Mesenchymal stem cell (in vitro differentiated cells and primary cell): ENCODE measurements around the gene CDK14.

ENCODE experiments used
- DNase-seq: peaks from one replicate; pipeline ENCODE4 v3.0.0-alpha.2; 2013
- H2AFZ ChIP-seq: one replicate; pipeline ENCODE4 v1.6.1; 2013; ENCODE audit warnings: low read depth, mild to moderate bottlenecking, control low read depth, inconsistent platforms, low read length, moderate library complexity
- H2AK5ac ChIP-seq: 2 replicates; pipeline ENCODE4 v1.6.1; 2013; ENCODE audit warnings: low read length, moderate library complexity, mild to moderate bottlenecking, inconsistent platforms; ENCODE audit not compliant: severe bottlenecking
- H2BK120ac ChIP-seq: one replicate; pipeline ENCODE4 v1.6.1; 2013; ENCODE audit warnings: low read depth, mild to moderate bottlenecking, inconsistent platforms, low read length, moderate library complexity
- H2BK12ac ChIP-seq, 2 experiments: one replicate each; pipeline ENCODE4 v1.6.1; 2013; ENCODE audit warnings: inconsistent platforms in 2 of 2, low read length in 2 of 2, mild to moderate bottlenecking in 2 of 2, moderate library complexity in 2 of 2, control low read depth in 1 of 2
- H2BK15ac ChIP-seq: one replicate; pipeline ENCODE4 v1.6.1; 2013; ENCODE audit warnings: mild to moderate bottlenecking, low read depth, inconsistent platforms; ENCODE audit not compliant: poor library complexity, severe bottlenecking
- H2BK5ac ChIP-seq: 2 replicates; pipeline ENCODE4 v1.6.1; 2013; ENCODE audit warnings: low read depth, mild to moderate bottlenecking, low read length, control low read depth, inconsistent platforms; ENCODE audit not compliant: poor library complexity, severe bottlenecking
- H3K14ac ChIP-seq, 2 experiments: one replicate each; pipeline ENCODE4 v1.6.1; 2013; ENCODE audit warnings: inconsistent platforms in 2 of 2, low read length in 2 of 2, control low read depth in 1 of 2, mild to moderate bottlenecking in 1 of 2, moderate library complexity in 1 of 2
- H3K18ac ChIP-seq, 2 experiments: one replicate each; pipeline ENCODE4 v1.6.1; 2013; ENCODE audit warnings: inconsistent platforms in 2 of 2, low read length in 2 of 2, control low read depth in 1 of 2, low read depth in 1 of 2, mild to moderate bottlenecking in 1 of 2
- H3K23ac ChIP-seq, 2 experiments: one replicate each; pipeline ENCODE4 v1.6.1; 2013; ENCODE audit warnings: inconsistent platforms in 2 of 2, low read length in 2 of 2, mild to moderate bottlenecking in 2 of 2, moderate library complexity in 2 of 2, control low read depth in 1 of 2
- H3K27ac ChIP-seq: 2 replicates; pipeline ENCODE4 v1.5.1; 2013; ENCODE audit warnings: mild to moderate bottlenecking, moderate library complexity, low read length, control low read depth, inconsistent platforms; ENCODE audit not compliant: poor library complexity, severe bottlenecking
- H3K27me3 ChIP-seq, 2 experiments: 2 replicates each; pipeline versions ENCODE4 v1.6.1 to v1.7.0; 2013; ENCODE audit warnings: low read length in 2 of 2, mild to moderate bottlenecking in 2 of 2, moderate library complexity in 2 of 2, control low read depth in 1 of 2, inconsistent platforms in 1 of 2; ENCODE audit not compliant: control insufficient read depth in 1 of 2, insufficient read depth in 1 of 2
- H3K36me3 ChIP-seq, 2 experiments: 2 replicates each; pipeline versions ENCODE4 v1.6.1 to v1.7.0; 2013; ENCODE audit warnings: low read length in 2 of 2, control low read depth in 1 of 2, inconsistent platforms in 1 of 2, low read depth in 1 of 2, mild to moderate bottlenecking in 1 of 2; ENCODE audit not compliant: insufficient read depth in 2 of 2, control insufficient read depth in 1 of 2
- H3K4ac ChIP-seq, 2 experiments: one replicate each; pipeline ENCODE4 v1.6.1; 2013; ENCODE audit warnings: inconsistent platforms in 2 of 2, low read length in 2 of 2, mild to moderate bottlenecking in 2 of 2, moderate library complexity in 2 of 2, control low read depth in 1 of 2, low read depth in 1 of 2
- H3K4me1 ChIP-seq: 2 replicates; pipeline ENCODE4 v1.6.1; 2013; ENCODE audit warnings: low read depth, low read length, control low read depth; ENCODE audit not compliant: control insufficient read depth, insufficient read depth
- H3K4me2 ChIP-seq: 2 replicates; pipeline ENCODE4 v1.6.1; 2013; ENCODE audit warnings: low read length, mild to moderate bottlenecking, inconsistent platforms; ENCODE audit not compliant: poor library complexity, severe bottlenecking
- H3K4me3 ChIP-seq, 2 experiments: 2 replicates each; pipeline versions ENCODE4 v1.5.1 to v1.7.0; 2013; ENCODE audit warnings: low read length in 2 of 2, mild to moderate bottlenecking in 2 of 2, control low read depth in 1 of 2, low read depth in 1 of 2; ENCODE audit not compliant: insufficient read depth in 1 of 2
- H3K79me1 ChIP-seq: replicated peaks from 2 replicates; pipeline ENCODE4 v1.6.1; 2013; ENCODE audit warnings: mild to moderate bottlenecking, control low read depth, low read length, inconsistent platforms; ENCODE audit not compliant: poor library complexity, severe bottlenecking
- H3K9ac ChIP-seq: 2 replicates; pipeline ENCODE4 v1.7.0; 2013; ENCODE audit warnings: mild to moderate bottlenecking, low read length, moderate library complexity
- H3K9me3 ChIP-seq: 2 replicates; pipeline ENCODE4 v1.7.0; 2013; ENCODE audit warnings: mild to moderate bottlenecking, low read length; ENCODE audit not compliant: control insufficient read depth
- H4K8ac ChIP-seq: one replicate; pipeline ENCODE4 v1.6.1; 2013; ENCODE audit warnings: inconsistent platforms, mild to moderate bottlenecking, low read length, moderate library complexity
- H4K91ac ChIP-seq: one replicate; pipeline ENCODE4 v1.6.1; 2013; ENCODE audit warnings: mild to moderate bottlenecking, low read length, inconsistent platforms
- WGBS: methylation state at CpG from one replicate; pipeline ENCODE4 v1.1.7; 2013; ENCODE audit warnings: mixed read lengths; 5-methylcytosine and 5-hydroxymethylcytosine counted together

CDK14 gene

GRCh38 chr7:91165006-91165845 lies 569.1 kb downstream of the CDK14 start:
- Histone ChIP-seq H3K9ac (peak overlapping the region; percentile 65), H2AFZ (no peak overlapping the region), H3K4ac (no peak overlapping the region), H2BK5ac (peak overlapping the region; percentile 63), H3K4me1 (peaks cover 4% of the 10 kb centered on the region), H3K4me2 (peak overlapping the region; percentile 48), H3K14ac (no peak overlapping the region), H3K18ac (peak overlapping the region in 1 of 2 experiments; percentile 56), H3K23ac (no peak overlapping the region), H3K79me1 (no peaks in the 10 kb centered on the region), H4K8ac (no peak overlapping the region), H2BK15ac (no peak overlapping the region), H3K4me3 (peak overlapping the region in 1 of 2 experiments; percentile 51), H2AK5ac (peak overlapping the region; percentile 84), H3K36me3 (no peaks in the 10 kb centered on the region), H2BK120ac (no peak overlapping the region), H3K9me3 (no peaks in the 10 kb centered on the region), H4K91ac (no peak overlapping the region), H3K27me3 (no peaks in the 10 kb centered on the region), H2BK12ac (peak overlapping the region in 1 of 2 experiments; percentile 6), H3K27ac (peak overlapping the region; percentile 99)
- DNase-seq, result peak; percentile 79
- WGBS, result 77% methylated on average over 7 of the region's 9 CpGs

GRCh38 chr7:91165846-91166230 lies 569.7 kb downstream of the CDK14 start:
- Histone ChIP-seq H4K8ac (no peak overlapping the region), H3K36me3 (no peaks in the 10 kb centered on the region), H3K4me1 (peaks cover 4% of the 10 kb centered on the region), H3K14ac (no peak overlapping the region), H2BK5ac (no peak overlapping the region), H2BK15ac (no peak overlapping the region), H3K9me3 (no peaks in the 10 kb centered on the region), H3K4me2 (no peak overlapping the region), H2AK5ac (no peak overlapping the region), H3K27ac (peak overlapping the region; percentile 98), H3K4ac (no peak overlapping the region), H2AFZ (no peak overlapping the region), H3K79me1 (no peaks in the 10 kb centered on the region), H2BK12ac (no peak overlapping the region), H4K91ac (no peak overlapping the region), H3K18ac (no peak overlapping the region), H3K4me3 (peak overlapping the region in 1 of 2 experiments; percentile 8), H2BK120ac (no peak overlapping the region), H3K9ac (peak overlapping the region; percentile 44), H3K27me3 (no peaks in the 10 kb centered on the region), H3K23ac (no peak overlapping the region)
- WGBS, result no CpG with 5 or more reads among the region's 1 CpG
- DNase-seq, result peak; percentile 17

DNA sequence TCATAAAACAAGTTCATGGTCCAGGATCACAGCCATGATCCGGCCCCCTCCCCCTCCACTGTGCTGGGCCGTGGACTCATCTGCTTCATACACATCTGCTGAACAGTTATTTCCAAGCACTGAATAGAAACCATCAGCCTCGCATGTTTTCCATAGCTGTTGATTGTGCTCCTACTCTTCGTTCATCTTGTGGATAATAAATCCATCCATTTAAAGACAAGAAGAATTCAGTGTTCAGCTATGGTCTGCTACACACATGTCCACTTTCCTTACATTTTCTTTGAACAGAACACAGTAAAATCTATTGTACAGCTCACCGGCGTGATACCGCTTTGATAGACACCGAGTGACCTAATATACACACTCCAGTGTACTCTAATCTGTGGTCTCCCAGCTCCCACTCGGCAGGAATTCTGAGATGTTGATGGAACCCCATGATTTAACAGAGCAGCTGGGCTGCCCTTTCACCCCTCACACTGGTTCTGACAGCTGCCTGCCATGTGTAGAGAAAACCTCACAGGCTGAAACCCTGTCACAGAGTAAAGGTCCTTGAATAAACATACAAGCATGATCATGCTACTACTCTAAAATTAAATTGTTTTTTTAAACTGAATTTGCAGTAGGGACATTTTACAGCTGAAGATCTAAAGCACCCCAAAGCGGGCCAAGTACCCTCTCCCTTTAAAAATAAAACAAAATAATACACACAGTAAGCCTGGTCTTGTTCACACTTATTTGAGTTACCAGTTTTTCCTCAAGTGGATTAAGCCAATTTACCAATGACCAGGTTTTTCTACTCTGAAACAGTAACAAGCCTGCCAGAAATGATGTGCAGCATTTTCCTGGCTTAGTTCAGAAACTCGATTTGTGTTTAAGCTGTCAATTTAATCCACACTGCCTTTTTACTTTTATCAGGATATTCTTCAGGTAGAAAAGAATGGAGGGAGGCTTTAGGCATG lies 573.0 kb downstream of the CDK14 start:
- WGBS, result 65% methylated on average over 11 of the region's 11 CpGs

GRCh38 chr7:91169830-91170191 lies 573.7 kb downstream of the CDK14 start:
- Histone ChIP-seq H2BK12ac (no peak overlapping the region), H3K4me1 (peaks cover 2% of the 10 kb centered on the region)
- WGBS, result 71% methylated on average over 4 of the region's 5 CpGs

More for the DNA sequence above, 573.0 kb downstream of the CDK14 start:
- no peak overlapping the region for H3K9ac ChIP-seq
- no peak overlapping the region for H2AK5ac ChIP-seq
- no peaks in the 10 kb centered on the region for H3K27me3 ChIP-seq
- H2BK120ac ChIP-seq, result no peak overlapping the region
- H4K91ac ChIP-seq, result no peak overlapping the region
- H3K4ac ChIP-seq, result no peak overlapping the region
- H3K18ac ChIP-seq, result no peak overlapping the region
- no peaks in the 10 kb centered on the region for H3K79me1 ChIP-seq
- H2BK5ac ChIP-seq, result no peak overlapping the region
- H3K4me3 ChIP-seq, result no peak overlapping the region
- no peak overlapping the region for H2AFZ ChIP-seq
- H3K4me2 ChIP-seq, result peak overlapping the region; percentile 17
- H3K14ac ChIP-seq, result no peak overlapping the region
- peak; percentile 15 for DNase-seq
- H3K23ac ChIP-seq, result no peak overlapping the region
- no peak overlapping the region for H2BK12ac ChIP-seq
- no peaks in the 10 kb centered on the region for H3K36me3 ChIP-seq
- H4K8ac ChIP-seq, result no peak overlapping the region
- peaks cover 2% of the 10 kb centered on the region for H3K4me1 ChIP-seq
- no peaks in the 10 kb centered on the region for H3K9me3 ChIP-seq
- no peak overlapping the region for H3K27ac ChIP-seq
- H2BK15ac ChIP-seq, result no peak overlapping the region

More at GRCh38 chr7:91169830-91170191, 573.7 kb downstream of the CDK14 start:
- H2BK120ac ChIP-seq, result no peak overlapping the region
- no peak overlapping the region for H3K4ac ChIP-seq
- H2BK15ac ChIP-seq, result no peak overlapping the region
- H3K36me3 ChIP-seq, result no peaks in the 10 kb centered on the region
- H3K4me2 ChIP-seq, result no peak overlapping the region
- no peak overlapping the region for H3K14ac ChIP-seq
- no peaks in the 10 kb centered on the region for H3K79me1 ChIP-seq
- no peak overlapping the region for H4K91ac ChIP-seq
- no peak overlapping the region for H3K27ac ChIP-seq
- no peak overlapping the region for H2AFZ ChIP-seq
- H4K8ac ChIP-seq, result no peak overlapping the region
- no peak overlapping the region for H3K4me3 ChIP-seq
- H3K18ac ChIP-seq, result no peak overlapping the region
- no peak for DNase-seq
- no peaks in the 10 kb centered on the region for H3K27me3 ChIP-seq
- no peaks in the 10 kb centered on the region for H3K9me3 ChIP-seq
- no peak overlapping the region for H3K9ac ChIP-seq
- H3K23ac ChIP-seq, result no peak overlapping the region
- H2BK5ac ChIP-seq, result no peak overlapping the region
- no peak overlapping the region for H2AK5ac ChIP-seq
